CD4-positive, CD25-positive, alpha-beta regulatory T cell (primary cell): Measurements from ENCODE around the gene CDIP1. TPM values are rescaled to one million over a fixed set of nuclear protein-coding genes. Genes with fewer than 3 reads are reported as not detected.

ENCODE experiments used
- ATAC-seq, 2 donors: fragments of 150-1000 bp; cut with Tn5 transposase; one replicate each; pipeline ENCODE4 v1.10.0; 2021; ENCODE audit warnings: low read depth in 2 of 2, moderate number of reproducible peaks in 2 of 2, moderate library complexity in 1 of 2
- DNase-seq, 3 donors: peaks; one replicate each; pipeline versions ENCODE4 v3.0.0 to v3.0.0-alpha.2; 2012 to 2022; ENCODE audit warnings: mixed read lengths in 1 of 3
- H3K27ac ChIP-seq: one replicate; pipeline ENCODE4 v1.7.0; 2013; ENCODE audit warnings: mild to moderate bottlenecking, low read length; ENCODE audit not compliant: insufficient read depth, poor library complexity, severe bottlenecking
- H3K27me3 ChIP-seq: one replicate; pipeline ENCODE4 v1.7.0; 2013; ENCODE audit warnings: low read length; ENCODE audit not compliant: control insufficient read depth, insufficient read depth
- H3K36me3 ChIP-seq: one replicate; pipeline ENCODE4 v1.7.0; 2013; ENCODE audit warnings: mild to moderate bottlenecking, low read length, moderate library complexity; ENCODE audit not compliant: control insufficient read depth, insufficient read depth
- H3K4me1 ChIP-seq: 2 replicates; pipeline ENCODE4 v1.7.0; 2013; ENCODE audit warnings: mild to moderate bottlenecking, low read length; ENCODE audit not compliant: insufficient read depth, control insufficient read depth, poor library complexity, severe bottlenecking
- H3K4me3 ChIP-seq: one replicate; pipeline ENCODE4 v1.7.0; 2013; ENCODE audit warnings: low read depth, mild to moderate bottlenecking, low read length, moderate library complexity
- H3K9me3 ChIP-seq, 2 experiments: 1 replicate in 1 of 2; 2 replicates in 1 of 2; pipeline ENCODE4 v1.7.0; 2013; ENCODE audit warnings: low read length in 2 of 2, mild to moderate bottlenecking in 1 of 2, moderate library complexity in 1 of 2; ENCODE audit not compliant: control insufficient read depth in 2 of 2
- H3K27ac Mint-ChIP-seq, 3 donors: one replicate each; pipeline ENCODE4 v1.8.0; 2020 to 2022; ENCODE audit warnings: mild to moderate bottlenecking in 3 of 3, mixed read lengths in 3 of 3, moderate library complexity in 2 of 3
- H3K27me3 Mint-ChIP-seq: one replicate; pipeline ENCODE4 v1.8.0; 2022; ENCODE audit warnings: mild to moderate bottlenecking, mixed read lengths
- H3K36me3 Mint-ChIP-seq: one replicate; pipeline ENCODE4 v1.8.0; 2020; ENCODE audit warnings: mixed read lengths
- H3K4me1 Mint-ChIP-seq, 4 donors: one replicate each; pipeline ENCODE4 v1.8.0; 2020 to 2022; ENCODE audit warnings: mixed read lengths in 4 of 4, mild to moderate bottlenecking in 1 of 4
- H3K4me3 Mint-ChIP-seq, 4 donors: one replicate each; pipeline ENCODE4 v1.8.0; 2020 to 2022; ENCODE audit warnings: mild to moderate bottlenecking in 4 of 4, mixed read lengths in 4 of 4, moderate library complexity in 3 of 4
- H3K9me3 Mint-ChIP-seq, 7 donors: one replicate each; pipeline ENCODE4 v1.8.0; 2020 to 2022; ENCODE audit warnings: mixed read lengths in 7 of 7, mild to moderate bottlenecking in 3 of 7, moderate library complexity in 2 of 7
- polyA plus RNA-seq, 4 donors: library from polyadenylated mRNA; unstranded; fragments of 300-500 nt; fragmentation: Illumina TruSeq; gene quantifications; one replicate each; pipeline ENCODE4 v1.2.3, GENCODE V29; 2021
- total RNA-seq: library from RNA; stranded (reverse); gene quantifications from one replicate; pipeline ENCODE4 v1.2.3, GENCODE V29; 2022

CDIP1 gene
- total and polyA plus RNA-seq, 5 donors from 2014 or later, result 16.4 to 29.8 (median 21.4) TPM

DNA sequence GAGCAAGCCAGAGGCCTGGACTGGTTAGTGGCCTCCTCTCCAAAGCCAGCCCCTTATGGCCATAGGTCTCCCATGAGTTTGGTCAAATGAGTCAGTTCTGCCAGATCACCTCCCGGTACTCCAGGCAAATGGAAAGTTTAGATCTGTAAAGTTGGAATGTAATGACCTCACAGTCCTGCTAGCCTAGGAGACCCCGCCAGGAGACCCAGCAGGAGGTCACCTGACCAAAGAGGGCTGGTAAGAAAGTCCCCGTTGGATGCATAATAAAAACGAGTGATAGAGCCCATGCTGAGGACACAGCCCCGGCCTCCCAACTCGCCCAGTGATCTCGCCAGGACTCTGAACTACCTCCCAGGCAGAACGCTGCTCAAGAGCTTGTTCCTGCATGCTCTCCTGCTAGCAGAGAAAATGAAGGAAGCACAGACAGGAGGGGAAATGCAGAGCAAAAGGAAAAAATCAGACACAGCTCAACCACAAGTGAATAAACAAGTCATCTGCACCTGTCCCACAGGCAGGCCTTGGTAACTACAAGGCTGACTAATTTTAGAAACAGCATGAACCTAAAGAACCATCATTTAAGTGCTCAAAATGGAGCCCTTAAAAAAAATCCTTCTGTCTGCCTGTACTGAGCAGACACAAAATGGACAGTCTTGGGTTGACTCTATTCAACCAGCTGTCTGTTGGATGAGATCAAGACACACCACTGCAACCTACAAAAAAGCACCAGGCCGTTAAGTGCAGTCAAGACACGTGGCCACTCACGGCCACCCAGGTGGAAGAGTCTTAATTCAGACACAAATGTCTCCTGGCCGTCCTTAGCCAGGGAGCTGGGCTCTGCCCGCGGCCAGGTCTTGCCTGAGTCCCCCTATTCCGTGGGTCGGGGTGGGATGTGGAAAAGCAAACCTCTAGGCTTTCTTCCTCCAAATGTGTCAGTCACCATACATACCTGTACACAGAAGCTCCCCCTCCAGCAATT, 9.2 kb downstream of the CDIP1 start:
- Mint-ChIP-seq H3K9me3 (no peaks in the 10 kb centered on the region), H3K4me1 (peaks cover 13 to 63% (median 38%) of the 10 kb centered on the region in 4 donors), H3K36me3 (peaks cover 17% of the 10 kb centered on the region), H3K4me3 (peak overlapping the region; percentile 42 to 85 (median 82)), H3K27me3 (no peaks in the 10 kb centered on the region), H3K27ac (peak overlapping the region; percentile 83 to 96 (median 95))
- H3K9me3 ChIP-seq, result no peaks in the 10 kb centered on the region
- H3K27me3 ChIP-seq, result no peaks in the 10 kb centered on the region
- ATAC-seq, result peak; percentile 73 to 79
- H3K27ac ChIP-seq, result peak overlapping the region; percentile 38
- H3K4me1 ChIP-seq, result peaks cover 21% of the 10 kb centered on the region
- peak in 2 of 3 donors; percentile 47 to 71 for DNase-seq
- peak overlapping the region; percentile 59 for H3K4me3 ChIP-seq
- H3K36me3 ChIP-seq, result peaks cover 3% of the 10 kb centered on the region

DNA sequence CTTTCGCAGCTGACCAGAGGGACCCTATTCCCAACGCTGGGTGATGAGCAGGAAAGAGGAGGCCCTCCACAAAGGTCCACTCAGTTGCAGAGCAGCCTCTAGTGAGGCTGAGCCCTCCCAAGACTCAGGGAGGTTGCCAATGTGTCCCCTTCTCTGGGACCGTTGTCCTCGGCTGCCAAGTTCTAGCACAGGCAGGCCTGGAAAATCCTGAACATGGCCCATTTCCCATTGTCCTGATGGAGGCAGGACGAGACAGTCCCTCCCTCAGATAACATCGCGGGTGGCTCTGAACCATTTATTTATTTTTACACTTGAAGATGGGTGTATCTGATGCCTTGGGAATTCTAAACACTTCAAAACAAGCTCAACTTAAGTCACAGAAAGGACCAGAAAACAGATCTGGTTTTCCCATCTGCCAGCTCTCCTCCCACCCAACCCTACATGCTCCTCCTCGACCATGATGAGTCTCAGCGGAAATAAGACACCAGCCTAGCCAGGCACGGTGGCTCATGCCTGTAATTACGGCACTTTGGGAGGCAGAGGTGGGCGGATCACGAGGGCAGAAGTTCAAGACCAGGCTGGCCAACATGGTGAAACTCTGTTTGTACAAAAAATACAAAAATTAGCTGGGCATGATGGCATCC, 12.8 kb downstream of the CDIP1 start:
- peaks cover 16% of the 10 kb centered on the region for H3K4me1 ChIP-seq
- H3K27me3 ChIP-seq, result no peaks in the 10 kb centered on the region
- peaks cover 5% of the 10 kb centered on the region for H3K36me3 ChIP-seq
- no peaks in the 10 kb centered on the region for H3K9me3 ChIP-seq
- ATAC-seq (no peak), DNase-seq (no peak)
- Mint-ChIP-seq H3K4me1 (peaks cover 11 to 43% (median 34%) of the 10 kb centered on the region in 4 donors), H3K27me3 (no peaks in the 10 kb centered on the region), H3K9me3 (no peaks in the 10 kb centered on the region), H3K36me3 (peaks cover 12% of the 10 kb centered on the region), H3K27ac (peak overlapping the region in 1 of 3 donors; percentile 56), H3K4me3 (no peak overlapping the region)
- H3K4me3 ChIP-seq, result no peak overlapping the region
- H3K27ac ChIP-seq, result no peak overlapping the region

DNA sequence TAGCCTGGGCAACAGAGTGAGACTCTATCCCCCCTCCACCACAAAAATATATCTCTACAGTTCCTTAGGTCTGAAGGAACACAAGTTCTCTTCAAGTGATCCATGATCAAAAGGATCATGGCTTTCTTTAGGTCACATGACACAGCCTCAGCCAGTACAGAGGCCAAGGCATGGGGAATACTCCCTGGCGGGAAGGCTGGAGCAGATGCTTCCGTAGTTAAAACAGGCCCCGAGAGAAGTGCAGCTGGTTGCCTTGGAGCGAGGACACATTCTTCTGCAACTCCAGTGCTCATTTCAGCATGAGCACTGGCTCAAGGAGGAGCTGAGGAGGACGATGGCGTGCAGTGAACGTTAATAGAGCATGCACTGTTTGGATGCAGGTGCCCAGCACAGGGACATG, 13.5 kb downstream of the CDIP1 start:
- DNase-seq, result no peak
- no peak for ATAC-seq
- H3K27ac ChIP-seq, result no peak overlapping the region
- H3K27me3 Mint-ChIP-seq, result no peaks in the 10 kb centered on the region
- H3K4me3 ChIP-seq, result no peak overlapping the region
- H3K36me3 ChIP-seq, result peaks cover 5% of the 10 kb centered on the region
- no peaks in the 10 kb centered on the region for H3K9me3 Mint-ChIP-seq
- no peaks in the 10 kb centered on the region for H3K27me3 ChIP-seq
- peaks cover 13% of the 10 kb centered on the region for H3K4me1 ChIP-seq
- H3K4me3 Mint-ChIP-seq, result no peak overlapping the region
- H3K4me1 Mint-ChIP-seq, result peaks cover 11 to 41% (median 30%) of the 10 kb centered on the region in 4 donors
- H3K36me3 Mint-ChIP-seq, result peaks cover 12% of the 10 kb centered on the region
- no peak overlapping the region for H3K27ac Mint-ChIP-seq
- H3K9me3 ChIP-seq, result no peaks in the 10 kb centered on the region

DNA sequence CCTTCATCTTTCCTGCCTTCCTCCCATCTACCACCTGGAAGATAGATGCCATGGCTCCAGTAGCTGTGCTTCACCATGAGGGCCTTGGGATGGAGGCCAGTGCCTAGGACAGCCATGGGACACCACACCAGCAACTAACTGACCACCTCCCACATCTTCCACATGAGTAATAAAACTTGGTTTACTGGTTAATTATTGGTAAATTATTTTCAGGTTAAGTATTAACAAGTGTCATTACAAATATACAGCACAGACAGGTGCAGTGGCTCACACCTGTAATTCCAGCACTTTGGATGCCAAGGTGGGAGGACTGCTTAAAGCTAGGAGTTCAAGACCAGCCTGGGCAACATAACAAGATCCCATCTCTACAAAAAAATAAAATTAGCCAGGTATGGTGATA, 14.0 kb downstream of the CDIP1 start:
- ATAC-seq, result no peak
- Mint-ChIP-seq H3K4me1 (peaks cover 9 to 38% (median 27%) of the 10 kb centered on the region in 4 donors), H3K4me3 (peak overlapping the region in 1 of 4 donors; percentile 24), H3K27ac (peak overlapping the region in 1 of 3 donors; percentile 70), H3K9me3 (no peaks in the 10 kb centered on the region), H3K27me3 (no peaks in the 10 kb centered on the region), H3K36me3 (peaks cover 11% of the 10 kb centered on the region)
- no peak overlapping the region for H3K4me3 ChIP-seq
- H3K27ac ChIP-seq, result no peak overlapping the region
- DNase-seq, result no peak
- H3K36me3 ChIP-seq, result peaks cover 5% of the 10 kb centered on the region
- H3K4me1 ChIP-seq, result peaks cover 8% of the 10 kb centered on the region
- H3K27me3 ChIP-seq, result no peaks in the 10 kb centered on the region
- H3K9me3 ChIP-seq, result no peaks in the 10 kb centered on the region

DNA sequence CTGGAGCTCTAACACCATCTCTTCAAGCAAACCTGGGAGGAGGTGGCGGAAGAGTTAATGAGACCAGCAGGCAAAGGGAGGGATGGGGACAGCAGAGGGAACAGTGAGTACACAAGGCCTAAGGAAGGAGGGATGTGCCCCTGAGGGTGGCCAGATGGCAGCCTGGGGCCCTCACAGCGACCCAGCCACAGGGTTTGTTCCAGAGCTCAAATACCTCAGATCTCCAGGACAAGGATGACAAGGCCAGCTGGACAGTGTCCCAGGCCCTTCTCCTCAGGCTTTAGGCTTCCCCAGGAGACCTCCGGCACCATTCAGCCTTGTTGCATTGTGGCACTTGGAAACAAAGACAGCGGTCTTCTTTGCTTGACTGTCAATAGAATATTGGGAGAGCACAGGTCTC, 14.9 kb downstream of the CDIP1 start:
- H3K9me3 Mint-ChIP-seq, result no peaks in the 10 kb centered on the region
- no peak overlapping the region for H3K4me3 ChIP-seq
- no peaks in the 10 kb centered on the region for H3K9me3 ChIP-seq
- no peaks in the 10 kb centered on the region for H3K27me3 ChIP-seq
- H3K4me3 Mint-ChIP-seq, result no peak overlapping the region
- peaks cover 7% of the 10 kb centered on the region for H3K36me3 Mint-ChIP-seq
- H3K36me3 ChIP-seq, result peaks cover 5% of the 10 kb centered on the region
- no peaks in the 10 kb centered on the region for H3K27me3 Mint-ChIP-seq
- no peak for ATAC-seq
- DNase-seq, result no peak
- peaks cover 4 to 30% (median 23%) of the 10 kb centered on the region in 4 donors for H3K4me1 Mint-ChIP-seq
- H3K4me1 ChIP-seq, result no peaks in the 10 kb centered on the region
- H3K27ac Mint-ChIP-seq, result peak overlapping the region in 1 of 3 donors; percentile 70
- no peak overlapping the region for H3K27ac ChIP-seq

DNA sequence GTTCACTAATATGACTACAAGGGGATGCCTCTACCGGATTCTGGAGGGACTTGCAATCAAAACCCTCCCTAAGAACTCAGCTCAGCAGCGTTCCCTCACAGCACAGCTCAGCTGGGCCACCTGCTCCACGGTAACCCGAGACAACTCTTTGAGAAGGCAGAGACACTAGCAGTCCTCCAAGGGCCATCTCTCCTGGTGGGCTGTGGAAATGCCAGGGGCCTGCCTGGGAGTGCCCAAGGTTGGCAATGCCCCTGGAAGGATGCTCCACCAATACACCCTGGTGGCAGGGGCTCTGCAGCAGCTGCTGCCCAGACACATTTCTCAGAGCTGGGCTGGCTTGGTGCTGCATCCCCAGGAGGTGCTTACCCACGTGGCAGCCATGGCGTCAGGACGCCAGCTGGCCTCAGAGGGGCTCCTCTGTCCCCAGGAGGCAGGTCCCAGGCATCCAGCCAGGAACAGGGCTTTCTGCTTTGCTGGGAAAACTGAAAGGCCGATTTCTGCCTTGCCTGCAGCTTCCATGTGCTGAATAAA, 16.5 kb downstream of the CDIP1 start:
- Mint-ChIP-seq H3K4me3 (no peak overlapping the region), H3K4me1 (peaks cover under 1 to 28% (median 20%) of the 10 kb centered on the region in 4 donors), H3K27me3 (no peaks in the 10 kb centered on the region), H3K36me3 (peaks cover 4% of the 10 kb centered on the region), H3K27ac (no peak overlapping the region), H3K9me3 (no peaks in the 10 kb centered on the region)
- H3K36me3 ChIP-seq, result peaks cover 5% of the 10 kb centered on the region
- no peak for DNase-seq
- no peaks in the 10 kb centered on the region for H3K27me3 ChIP-seq
- H3K4me3 ChIP-seq, result no peak overlapping the region
- no peaks in the 10 kb centered on the region for H3K4me1 ChIP-seq
- ATAC-seq, result no peak
- H3K27ac ChIP-seq, result no peak overlapping the region
- H3K9me3 ChIP-seq, result no peaks in the 10 kb centered on the region

DNA sequence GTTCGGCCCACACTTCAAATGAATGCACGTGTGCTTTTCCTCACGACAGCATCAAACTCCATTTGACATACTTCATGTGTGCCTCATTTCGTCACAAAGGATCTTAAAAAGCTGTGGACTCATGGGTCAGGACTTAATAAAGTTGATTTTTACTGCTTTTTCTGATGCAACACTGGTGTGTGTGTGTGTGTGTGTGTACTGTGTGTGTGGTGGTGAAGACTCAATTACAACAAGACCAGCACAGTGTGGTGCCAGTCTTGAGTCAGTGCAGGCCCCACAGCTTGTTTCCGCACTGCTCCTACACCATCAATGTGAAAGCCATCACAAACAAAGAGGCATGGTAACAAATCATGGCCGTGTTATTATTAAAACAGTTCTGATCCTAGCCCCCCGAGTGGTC, 17.7 kb downstream of the CDIP1 start:
- DNase-seq (no peak), ATAC-seq (no peak)
- H3K27ac Mint-ChIP-seq, result peak overlapping the region in 1 of 3 donors; percentile 35
- H3K27me3 Mint-ChIP-seq, result no peaks in the 10 kb centered on the region
- H3K36me3 ChIP-seq, result peaks cover 5% of the 10 kb centered on the region
- no peak overlapping the region for H3K27ac ChIP-seq
- H3K27me3 ChIP-seq, result no peaks in the 10 kb centered on the region
- no peaks in the 10 kb centered on the region for H3K9me3 Mint-ChIP-seq
- H3K36me3 Mint-ChIP-seq, result peaks cover 4% of the 10 kb centered on the region
- H3K9me3 ChIP-seq, result no peaks in the 10 kb centered on the region
- peaks cover 4% of the 10 kb centered on the region for H3K4me1 ChIP-seq
- H3K4me1 Mint-ChIP-seq, result peaks cover 9 to 34% (median 27%) of the 10 kb centered on the region in 4 donors
- no peak overlapping the region for H3K4me3 Mint-ChIP-seq
- H3K4me3 ChIP-seq, result no peak overlapping the region
